Measurements from ENCODE around the gene RCOR2. TPM values are rescaled to one million over a fixed set of nuclear protein-coding genes. Genes with fewer than 3 reads are reported as not detected.

RCOR2 gene
- polyA plus RNA-seq, 1 donor (not counting 4 experiments of a cell fraction or from before 2014, with no cell fraction given), result 0.46 TPM

GRCh38 chr11:63933459-63933858 is 16.5 kb upstream of the RCOR2 start:
- H3K9me1 ChIP-seq (ENCODE audit: control insufficient read depth, extremely low read depth, insufficient read depth, low read length), result no peaks in the 10 kb centered on the region
- H3K9me3 ChIP-seq (ENCODE audit: control insufficient read depth, low read depth, low read length), result no peaks in the 10 kb centered on the region
- H3K4me2 ChIP-seq (ENCODE audit: control insufficient read depth, extremely low read depth, insufficient read depth, low read depth, low read length), result no peak overlapping the region
- TF ChIP-seq, protein P1, sequence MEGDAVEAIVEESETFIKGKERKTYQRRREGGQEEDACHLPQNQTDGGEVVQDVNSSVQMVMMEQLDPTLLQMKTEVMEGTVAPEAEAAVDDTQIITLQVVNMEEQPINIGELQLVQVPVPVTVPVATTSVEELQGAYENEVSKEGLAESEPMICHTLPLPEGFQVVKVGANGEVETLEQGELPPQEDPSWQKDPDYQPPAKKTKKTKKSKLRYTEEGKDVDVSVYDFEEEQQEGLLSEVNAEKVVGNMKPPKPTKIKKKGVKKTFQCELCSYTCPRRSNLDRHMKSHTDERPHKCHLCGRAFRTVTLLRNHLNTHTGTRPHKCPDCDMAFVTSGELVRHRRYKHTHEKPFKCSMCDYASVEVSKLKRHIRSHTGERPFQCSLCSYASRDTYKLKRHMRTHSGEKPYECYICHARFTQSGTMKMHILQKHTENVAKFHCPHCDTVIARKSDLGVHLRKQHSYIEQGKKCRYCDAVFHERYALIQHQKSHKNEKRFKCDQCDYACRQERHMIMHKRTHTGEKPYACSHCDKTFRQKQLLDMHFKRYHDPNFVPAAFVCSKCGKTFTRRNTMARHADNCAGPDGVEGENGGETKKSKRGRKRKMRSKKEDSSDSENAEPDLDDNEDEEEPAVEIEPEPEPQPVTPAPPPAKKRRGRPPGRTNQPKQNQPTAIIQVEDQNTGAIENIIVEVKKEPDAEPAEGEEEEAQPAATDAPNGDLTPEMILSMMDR (optimal IDR thresholded peaks at IDR 0.05 in 1 of 3, IDR thresholded peaks at IDR 0.05 in 1 of 3, conservative IDR thresholded peaks at IDR 0.05 in 1 of 3; ENCODE audit: extremely low read depth in 1 of 3, insufficient read depth in 2 of 3, low read length in 3 of 3), result no peak
- TF ChIP-seq EZH2 (IDR thresholded peaks at IDR 0.05; ENCODE audit: low read length), result no peak
- no peaks in the 10 kb centered on the region for H3K27me3 ChIP-seq (ENCODE audit: control insufficient read depth, extremely low read depth, insufficient read depth, low read length)
- no peak for FAIRE-seq
- dilution Hi-C loops (cut with MboI; ENCODE audit: extremely low pct_ligation_motif_present, low sequenced_read_pairs), result no loop called here
- no peak overlapping the region for H3K9ac ChIP-seq (ENCODE audit: control insufficient read depth, extremely low read depth, insufficient read depth, low read length)
- no peak overlapping the region for H3K27ac ChIP-seq (ENCODE audit: control insufficient read depth, insufficient read depth, low read length)
- H4K20me1 ChIP-seq (ENCODE audit: control insufficient read depth, extremely low read depth, insufficient read depth, low read length), result no peaks in the 10 kb centered on the region
- peaks cover 8% of the 10 kb centered on the region for H3K4me1 ChIP-seq (ENCODE audit: control insufficient read depth, extremely low read depth, insufficient read depth, low read length)
- no peak for DNase-seq (ENCODE audit: low read depth, low spot score)
- H3K4me3 ChIP-seq (ENCODE audit: control insufficient read depth in 2 of 3, extremely low read depth in 1 of 3, insufficient read depth in 2 of 3, low read depth in 1 of 3, low read length in 3 of 3), result no peak overlapping the region
- no peaks in the 10 kb centered on the region for H3K79me2 ChIP-seq (ENCODE audit: control insufficient read depth, insufficient read depth, low read length)
- H2AFZ ChIP-seq (ENCODE audit: control insufficient read depth, low read length), result no peak overlapping the region
- H3K36me3 ChIP-seq (ENCODE audit: control insufficient read depth in 2 of 2, extremely low read depth in 1 of 2, insufficient read depth in 2 of 2, low read length in 2 of 2), result no peaks in the 10 kb centered on the region

DNA sequence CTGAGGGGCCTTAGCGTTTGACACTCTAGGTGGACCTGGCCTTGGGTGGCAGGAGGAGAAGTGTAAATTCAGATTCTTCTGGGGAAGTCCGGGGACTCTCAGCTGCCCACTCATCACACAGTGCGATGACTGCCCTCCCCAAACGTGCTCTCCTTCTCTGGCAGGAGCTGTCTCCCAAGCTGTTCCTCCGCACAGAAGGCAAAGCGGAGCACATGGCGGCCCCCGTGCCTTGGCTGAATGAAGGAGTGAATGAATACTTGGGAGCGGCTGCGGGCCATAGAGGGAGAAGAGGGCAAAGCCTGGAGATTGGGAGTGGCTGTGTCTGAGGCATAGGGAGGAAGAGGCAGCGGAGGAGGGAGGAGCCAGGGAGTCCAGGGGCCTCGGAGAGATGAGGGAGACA is 14.9 kb upstream of the RCOR2 start:
- Histone ChIP-seq H3K9me3 (ENCODE audit: control insufficient read depth, low read depth, low read length) (no peaks in the 10 kb centered on the region), H2AFZ (ENCODE audit: control insufficient read depth, low read length) (no peak overlapping the region), H3K9ac (ENCODE audit: control insufficient read depth, extremely low read depth, insufficient read depth, low read length) (no peak overlapping the region), H3K4me2 (ENCODE audit: control insufficient read depth, extremely low read depth, insufficient read depth, low read depth, low read length) (no peak overlapping the region), H4K20me1 (ENCODE audit: control insufficient read depth, extremely low read depth, insufficient read depth, low read length) (no peaks in the 10 kb centered on the region), H3K27me3 (ENCODE audit: control insufficient read depth, extremely low read depth, insufficient read depth, low read length) (no peaks in the 10 kb centered on the region), H3K9me1 (ENCODE audit: control insufficient read depth, extremely low read depth, insufficient read depth, low read length) (no peaks in the 10 kb centered on the region), H3K27ac (ENCODE audit: control insufficient read depth, insufficient read depth, low read length) (no peak overlapping the region), H3K36me3 (ENCODE audit: control insufficient read depth in 2 of 2, extremely low read depth in 1 of 2, insufficient read depth in 2 of 2, low read length in 2 of 2) (no peaks in the 10 kb centered on the region), H3K79me2 (ENCODE audit: control insufficient read depth, insufficient read depth, low read length) (no peaks in the 10 kb centered on the region), H3K4me1 (ENCODE audit: control insufficient read depth, extremely low read depth, insufficient read depth, low read length) (no peaks in the 10 kb centered on the region), H3K4me3 (ENCODE audit: control insufficient read depth in 2 of 3, extremely low read depth in 1 of 3, insufficient read depth in 2 of 3, low read depth in 1 of 3, low read length in 3 of 3) (no peak overlapping the region)
- DNase-seq (ENCODE audit: low read depth, low spot score), result no peak
- FAIRE-seq, result no peak
- dilution Hi-C loops (cut with MboI; ENCODE audit: extremely low pct_ligation_motif_present, low sequenced_read_pairs), result no loop called here
- TF ChIP-seq EZH2 (IDR thresholded peaks at IDR 0.05; ENCODE audit: low read length), result no peak
- TF ChIP-seq, protein P1 (optimal IDR thresholded peaks at IDR 0.05 in 1 of 3, IDR thresholded peaks at IDR 0.05 in 1 of 3, conservative IDR thresholded peaks at IDR 0.05 in 1 of 3; ENCODE audit: extremely low read depth in 1 of 3, insufficient read depth in 2 of 3, low read length in 3 of 3), result no peak

Data from keratinocyte (primary cell).